HepG2 (cell line): Measurements from ENCODE around the gene FBXO44. TPM values are rescaled to one million over a fixed set of nuclear protein-coding genes. Genes with fewer than 3 reads are reported as not detected.

ENCODE experiments used
- ATAC-seq: fragments of 200-7000 bp; cut with Tn5 transposase; 3 replicates; pipeline ENCODE4 v1.9.1; 2020; ENCODE audit warnings: mild to moderate bottlenecking, moderate library complexity
- BruUV-seq: library from RNA; stranded (reverse); fragments of 400-500 nt; replicated peaks from 2 replicates; lab custom pipeline; 2021; lab: Mats Ljungman, UMichigan
- CTCF ChIA-PET: fragments of 300-600 bp; formaldehyde crosslinking; extraction: SDS; loops from one replicate; lab custom pipeline; 2021; ENCODE audit warnings: low total read pairs, inconsistent platforms, low intra/inter-chr PET ratio; lab: Yijun Ruan, JAX
- POLR2A ChIA-PET: fragments of 350-600 bp; sonication (Branson Sonifier 250); formaldehyde crosslinking; loops from one replicate; lab custom pipeline; 2020; ENCODE audit warnings: antibody characterized with exemption, inconsistent platforms; lab: Yijun Ruan, JAX
- DNase-seq: peaks from one replicate; pipeline ENCODE4 v3.0.0-alpha.2; 2015; ENCODE audit warnings: low spot score
- FAIRE-seq: peaks from 3 replicates; lab custom pipeline; 2011; peaks lifted over from hg19 to GRCh38; lab: Jason Lieb, UNC
- H2AFZ ChIP-seq: one replicate; pipeline ENCODE4 v1.6.1; 2011; ENCODE audit warnings: low read length, inconsistent platforms
- H3K27ac ChIP-seq: fragments of 300-600 bp; 3 replicates; pipeline ENCODE4 v1.8.0; 2011; ENCODE audit warnings: mixed run types, mild to moderate bottlenecking, mixed read lengths, low read length, inconsistent platforms; ENCODE audit not compliant: insufficient read depth; ENCODE audit errors: extremely low read length
- H3K27me3 ChIP-seq, 2 experiments: fragments of 200-600 bp in 1 of 2; 2 replicates in 1 of 2; 3 replicates in 1 of 2; pipeline versions ENCODE4 v1.6.0 to v1.8.0; 2011; ENCODE audit warnings: low read length in 2 of 2, mild to moderate bottlenecking in 2 of 2, moderate library complexity in 2 of 2, inconsistent platforms in 1 of 2; ENCODE audit not compliant: insufficient read depth in 2 of 2, control insufficient read depth in 1 of 2
- H3K36me3 ChIP-seq, 2 experiments: fragments of 200-600 bp in 1 of 2; replicated peaks in 1 of 2; 2 replicates in 1 of 2; 3 replicates in 1 of 2; pipeline versions ENCODE4 v1.5.1 to v1.8.0; 2011; ENCODE audit warnings: low read length in 2 of 2, inconsistent platforms in 1 of 2; ENCODE audit not compliant: insufficient read depth in 2 of 2, control insufficient read depth in 1 of 2
- H3K4me1 ChIP-seq: 2 replicates; pipeline ENCODE4 v1.5.1; 2012; ENCODE audit warnings: low read length, inconsistent platforms; ENCODE audit not compliant: insufficient read depth
- H3K4me2 ChIP-seq: 2 replicates; pipeline ENCODE4 v1.6.0; 2011; ENCODE audit warnings: low read depth, low read length, inconsistent platforms
- H3K4me3 ChIP-seq, 3 experiments: fragments of 200-600 bp in 1 of 3; sonication (generic), shearing (Covaris generic) in 1 of 3; replicated peaks in 1 of 3; 2 replicates each; pipeline ENCODE4 v1.5.1; 2011 to 2016; ENCODE audit warnings: low read length in 3 of 3, inconsistent platforms in 2 of 3, low read depth in 2 of 3, mild to moderate bottlenecking in 2 of 3, control low read depth in 1 of 3, mixed read lengths in 1 of 3; ENCODE audit not compliant: insufficient read depth in 1 of 3
- H3K79me2 ChIP-seq: one replicate; pipeline ENCODE4 v1.6.1; 2011; ENCODE audit warnings: low read length, inconsistent platforms; ENCODE audit not compliant: insufficient read depth
- H3K9ac ChIP-seq: 2 replicates; pipeline ENCODE4 v1.6.0; 2011; ENCODE audit warnings: mild to moderate bottlenecking, low read depth, low read length, inconsistent platforms; ENCODE audit not compliant: insufficient read depth
- H3K9me3 ChIP-seq: 2 replicates; pipeline ENCODE4 v1.5.1; 2012; ENCODE audit warnings: mild to moderate bottlenecking, low read length
- H4K20me1 ChIP-seq: 2 replicates; pipeline ENCODE4 v1.6.0; 2011; ENCODE audit warnings: inconsistent platforms, mild to moderate bottlenecking, low read length, moderate library complexity; ENCODE audit not compliant: insufficient read depth
- KDM4B ChIP-seq: sonication (generic); formaldehyde crosslinking; IDR thresholded peaks from 2 replicates; pipeline ENCODE4 v1.4.0; 2020; ENCODE audit warnings: missing genetic modification reagents
- SP4 ChIP-seq: sonication (generic); formaldehyde crosslinking; IDR thresholded peaks from 2 replicates; pipeline ENCODE4 v1.8.1; 2023; ENCODE audit warnings: mild to moderate bottlenecking, missing genetic modification reagents
- ZBTB33 ChIP-seq: sonication (generic); formaldehyde crosslinking; IDR thresholded peaks from 2 replicates; pipeline ENCODE4 v1.4.0; 2020; ENCODE audit warnings: missing genetic modification reagents
- ZNF670 ChIP-seq: sonication (generic); formaldehyde crosslinking; IDR thresholded peaks from 2 replicates; pipeline ENCODE4 v1.8.0; 2022; ENCODE audit warnings: mild to moderate bottlenecking, missing genetic modification reagents, borderline replicate concordance
- WGBS: methylation state at CpG from one replicate; pipeline ENCODE4 v1.1.6; 2017; ENCODE audit warnings: low lambda C conversion rate; 5-methylcytosine and 5-hydroxymethylcytosine counted together
- in situ Hi-C: cut with HindIII; loops from 2 replicates; pipeline ENCODE4 v1.10.0; 2017; ENCODE audit warnings: low pct_unique_long_range_greater_than_20kb; ENCODE audit not compliant: extremely low pct_ligation_motif_present
- intact Hi-C: fragments of 100-400 bp; cut with micrococcal nuclease; formaldehyde crosslinking; loops from one replicate; pipeline ENCODE4 v1.10.0; 2022; ENCODE audit not compliant: unreplicated experiment
- polyA plus RNA-seq, 8 experiments: library from polyadenylated mRNA; depleted of rRNA in 3 of 8; stranded (reverse) in 7 of 8; unstranded in 1 of 8; fragments of >200 nt; fragmentation: Illumina TruSeq in 4 of 8; extraction: Trizol in 4 of 8; gene quantifications; 2 replicates each; pipeline versions ENCODE4 v1.2.1 to v1.2.3, GENCODE V29; 2011 to 2016; ENCODE audit warnings: low read depth in 4 of 8, missing spikeins in 1 of 8, mixed read lengths in 1 of 8; ENCODE audit not compliant: insufficient read depth in 1 of 8
- total RNA-seq, 5 experiments: library from RNA; depleted of rRNA; stranded (reverse); fragments of >200 nt; fragmentation: Illumina TruSeq; extraction: Trizol; gene quantifications; 2 replicates each; pipeline ENCODE4 v1.2.3, GENCODE V29; 2016; ENCODE audit warnings: low read depth in 1 of 5
- TF ChIP-seq, protein P1 (sequence below): IDR thresholded peaks from 2 replicates; pipeline ENCODE4 v1.6.1; 2016; ENCODE audit warnings: low read depth

The FBXO44 gene
- total and polyA plus RNA-seq, 2 of the 13 experiments (the other 11 are each of a cell fraction or from before 2014, with no cell fraction given): 22.4 to 27.9 TPM

GRCh38 chr1:11634365-11635192 lies 20.1 kb upstream of the FBXO44 start:
- CTCF ChIA-PET: no interaction called here
- TF ChIP-seq, protein P1, sequence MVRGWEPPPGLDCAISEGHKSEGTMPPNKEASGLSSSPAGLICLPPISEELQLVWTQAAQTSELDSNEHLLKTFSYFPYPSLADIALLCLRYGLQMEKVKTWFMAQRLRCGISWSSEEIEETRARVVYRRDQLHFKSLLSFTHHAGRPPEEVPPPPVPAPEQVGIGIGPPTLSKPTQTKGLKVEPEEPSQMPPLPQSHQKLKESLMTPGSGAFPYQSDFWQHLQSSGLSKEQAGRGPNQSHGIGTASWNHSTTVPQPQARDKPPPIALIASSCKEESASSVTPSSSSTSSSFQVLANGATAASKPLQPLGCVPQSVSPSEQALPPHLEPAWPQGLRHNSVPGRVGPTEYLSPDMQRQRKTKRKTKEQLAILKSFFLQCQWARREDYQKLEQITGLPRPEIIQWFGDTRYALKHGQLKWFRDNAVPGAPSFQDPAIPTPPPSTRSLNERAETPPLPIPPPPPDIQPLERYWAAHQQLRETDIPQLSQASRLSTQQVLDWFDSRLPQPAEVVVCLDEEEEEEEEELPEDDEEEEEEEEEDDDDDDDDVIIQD (CRISPR knock-in tag): no peak
- TF ChIP-seq KDM4B (no peak), ZBTB33 (CRISPR knock-in tag) (no peak), SP4 (CRISPR knock-in tag) (no peak), ZNF670 (no peak)
- TF ChIP-seq, all 625 proteins: peak for 0
- ATAC-seq: no peak
- intact Hi-C loops: no loop called here
- POLR2A ChIA-PET: no interaction called here
- no peak overlapping the region for H2AFZ ChIP-seq
- no peaks in the 10 kb centered on the region for H3K4me1 ChIP-seq
- in situ Hi-C loops: loop anchor here (5.0 to 25.0 kb wide), 2 partner anchors 157 to 597 kb away; partner anchors contain the start of genes DISP3 and MASP2
- no peak for DNase-seq
- H3K4me2 ChIP-seq: no peak overlapping the region
- no peaks in the 10 kb centered on the region for H3K36me3 ChIP-seq
- no peak overlapping the region for H3K27ac ChIP-seq
- no peaks in the 10 kb centered on the region for H3K79me2 ChIP-seq
- H4K20me1 ChIP-seq: peaks cover 9% of the 10 kb centered on the region; the same call in 1 of the 2 replicates
- H3K9ac ChIP-seq: no peak overlapping the region
- H3K27me3 ChIP-seq: peaks cover 0 to 24% of the 10 kb centered on the region in 2 experiments; a peak in 2 of 5 replicates
- H3K4me3 ChIP-seq: no peak overlapping the region
- no peak for FAIRE-seq
- 17% methylated on average over 6 of the region's 11 CpGs for WGBS
- H3K9me3 ChIP-seq: no peaks in the 10 kb centered on the region
- BruUV-seq: no TSS peak
